GM21423 (cell line): Measurements from ENCODE around the gene CEP78.

Experiments used
- ATAC-seq: cut with Tn5 transposase; IDR thresholded peaks from one replicate; pipeline ENCODE4 v1.9.1; 2021; ENCODE audit warnings: mild to moderate bottlenecking, moderate library complexity; ENCODE audit not compliant: unreplicated experiment

CEP78 gene

GRCh38 chr9:78286125-78286524 is 50.2 kb downstream of the CEP78 start:
- no peak for ATAC-seq

- ATAC-seq = no peak
Observed at GRCh38 chr9:78286946-78287388, 51.1 kb downstream of the CEP78 start.

GRCh38 chr9:78288214-78288892 is 52.5 kb downstream of the CEP78 start:
- ATAC-seq = no peak

- no peak for ATAC-seq
Observed at GRCh38 chr9:78289474-78289873, 53.6 kb downstream of the CEP78 start.

GRCh38 chr9:78291240-78291925 is 55.5 kb downstream of the CEP78 start:
- ATAC-seq = no peak

DNA sequence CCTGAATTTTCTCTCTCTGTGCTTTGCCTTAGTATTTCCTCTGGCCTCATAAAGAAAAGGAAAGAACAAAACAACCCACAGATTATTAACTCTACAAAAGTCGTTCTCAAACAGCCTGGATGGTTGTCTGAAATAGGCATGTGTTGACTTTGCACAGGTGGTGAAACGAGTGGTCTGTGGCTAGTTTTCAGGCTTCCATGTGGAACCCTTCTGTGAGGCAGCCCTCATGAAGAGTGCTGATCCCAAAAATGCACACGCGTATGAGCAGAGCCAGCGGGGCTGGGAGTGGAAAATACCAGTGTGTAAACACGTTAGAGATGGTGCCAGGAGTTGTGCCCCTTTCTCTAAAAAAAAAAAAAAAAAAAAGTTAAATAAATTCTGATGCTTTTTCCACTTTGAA is 56.2 kb downstream of the CEP78 start:
- no peak for ATAC-seq

GRCh38 chr9:78292716-78293497 is 57.0 kb downstream of the CEP78 start:
- ATAC-seq = no peak

- ATAC-seq = no peak
Observed at GRCh38 chr9:78294290-78295176, 58.7 kb downstream of the CEP78 start.

DNA sequence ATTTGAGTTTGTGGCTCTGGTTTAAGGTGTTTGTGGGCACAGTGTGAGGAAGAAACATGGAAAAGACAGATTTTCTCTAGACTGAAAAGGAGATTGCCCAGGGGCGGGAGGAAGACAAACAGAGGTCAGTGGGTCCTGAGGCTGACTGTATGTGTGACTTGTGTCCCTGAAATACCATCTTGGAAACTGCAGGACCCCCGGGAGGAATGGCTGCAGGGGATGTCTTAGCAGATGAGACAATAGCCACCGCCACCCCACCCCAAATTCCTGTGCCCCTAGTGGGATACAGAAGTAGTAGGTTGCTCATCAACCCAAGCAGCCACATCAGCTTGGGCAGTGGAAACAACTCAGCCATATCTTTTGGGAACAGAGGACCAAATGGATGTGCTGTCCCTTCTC is 59.3 kb downstream of the CEP78 start:
- ATAC-seq = no peak

DNA sequence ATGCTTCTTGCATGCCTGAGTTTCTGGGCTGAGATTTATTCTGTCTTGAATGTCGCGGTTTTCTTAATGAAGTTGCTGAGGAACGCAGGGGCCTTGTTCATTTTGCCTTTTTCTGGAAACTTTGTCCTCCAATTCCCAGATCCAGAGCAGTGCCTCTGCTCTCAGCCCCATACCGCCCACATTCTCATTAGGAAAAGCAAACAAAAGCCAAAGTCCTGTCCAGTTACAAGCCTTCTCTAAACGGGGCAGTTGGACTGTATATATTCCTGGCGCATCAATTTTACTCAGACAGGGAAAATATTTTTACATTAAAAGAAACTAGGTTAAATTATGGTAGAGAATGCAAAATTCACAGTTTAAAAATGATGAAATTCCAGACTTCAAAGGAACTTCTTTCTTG is 59.9 kb downstream of the CEP78 start:
- ATAC-seq = no peak

DNA sequence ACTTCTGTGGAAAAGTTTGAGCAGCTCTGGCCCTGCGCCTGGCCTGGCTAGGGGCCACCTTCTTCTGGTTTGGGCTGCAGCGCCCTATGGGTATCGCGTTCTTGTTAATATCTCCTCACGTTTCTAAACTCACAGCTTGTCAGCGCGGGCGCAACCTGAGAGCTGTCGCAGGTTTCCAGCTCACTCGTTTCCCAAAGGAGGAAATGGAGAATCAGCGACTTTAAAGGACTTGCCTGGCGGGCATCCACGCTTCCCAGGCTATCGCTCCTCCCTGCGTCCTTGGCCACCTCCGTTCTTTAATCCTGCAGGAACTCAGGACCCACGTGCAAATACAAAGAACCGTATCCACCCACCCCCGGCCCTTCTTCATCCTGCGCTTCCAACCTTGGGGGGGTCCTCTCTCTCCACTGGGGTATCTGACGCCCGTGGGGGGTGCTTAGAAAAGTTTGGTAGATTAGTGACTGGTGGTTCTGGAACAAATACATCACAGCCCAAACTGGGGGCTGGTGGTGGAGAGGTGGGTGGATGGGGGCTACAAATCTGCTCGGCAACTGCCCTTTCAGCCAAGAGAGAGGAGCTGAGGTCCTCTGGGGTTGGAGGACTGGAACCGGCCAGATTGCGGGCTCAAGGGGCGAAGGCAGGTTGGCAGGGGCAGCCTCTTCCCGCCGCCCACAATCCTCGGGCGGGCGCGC is 60.5 kb downstream of the CEP78 start:
- ATAC-seq = no peak

DNA sequence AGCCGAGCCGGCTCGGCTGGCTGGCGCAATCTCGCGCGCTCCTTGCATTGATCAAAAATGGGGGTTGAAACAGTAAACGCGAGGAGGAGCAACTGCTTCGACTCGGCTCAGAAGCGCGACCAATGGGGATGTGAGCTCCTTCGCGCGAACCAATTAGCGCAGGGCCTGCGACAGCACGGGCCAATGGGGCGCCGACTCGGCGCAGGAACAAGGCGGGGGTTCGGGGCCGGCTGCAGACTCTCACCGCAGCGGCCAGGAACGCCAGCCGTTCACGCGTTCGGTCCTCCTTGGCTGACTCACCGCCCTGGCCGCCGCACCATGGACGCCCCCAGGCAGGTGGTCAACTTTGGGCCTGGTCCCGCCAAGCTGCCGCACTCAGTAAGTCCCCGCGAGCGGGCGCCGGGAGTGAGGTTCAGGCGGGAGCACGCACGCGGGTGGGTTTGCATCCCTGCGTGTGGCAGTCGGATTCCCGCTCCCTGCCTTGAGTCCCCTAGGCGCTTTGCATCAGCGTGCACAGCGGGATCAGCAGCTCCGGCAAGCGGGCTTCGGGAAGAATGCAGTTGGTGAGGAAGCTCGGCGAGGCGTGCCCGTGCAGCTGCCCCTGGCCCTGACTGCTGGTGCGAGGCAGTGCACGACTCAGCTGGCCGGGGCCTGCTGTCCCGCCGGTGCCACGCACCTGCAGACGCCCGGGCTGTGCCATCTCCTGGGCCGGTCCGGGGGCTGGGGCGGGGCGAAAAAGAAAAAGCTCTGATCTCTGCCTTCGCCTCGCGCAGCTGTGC is 61.2 kb downstream of the CEP78 start, which contains the start of gene PSAT1:
PSAT1 (plus strand) TSS at position 233 of the 779 bp plus-strand sequence; CDS start at position 319, 86 bp downstream.
- peak; percentile 98 for ATAC-seq

DNA sequence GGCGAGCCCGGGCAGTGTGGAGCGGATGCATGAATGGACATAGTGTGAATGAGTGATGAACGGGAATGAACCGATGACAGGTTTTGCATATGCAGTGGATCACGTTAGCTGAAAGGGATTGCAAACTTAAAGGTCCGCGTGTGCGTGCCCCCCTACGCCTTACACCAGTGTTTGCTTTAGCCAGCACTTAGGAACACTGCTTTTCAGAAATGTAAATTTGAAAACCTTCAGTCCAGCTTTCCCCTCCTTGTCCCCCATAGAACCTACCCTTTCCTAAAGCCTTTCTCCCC is 61.7 kb downstream of the CEP78 start:
- ATAC-seq = no peak

DNA sequence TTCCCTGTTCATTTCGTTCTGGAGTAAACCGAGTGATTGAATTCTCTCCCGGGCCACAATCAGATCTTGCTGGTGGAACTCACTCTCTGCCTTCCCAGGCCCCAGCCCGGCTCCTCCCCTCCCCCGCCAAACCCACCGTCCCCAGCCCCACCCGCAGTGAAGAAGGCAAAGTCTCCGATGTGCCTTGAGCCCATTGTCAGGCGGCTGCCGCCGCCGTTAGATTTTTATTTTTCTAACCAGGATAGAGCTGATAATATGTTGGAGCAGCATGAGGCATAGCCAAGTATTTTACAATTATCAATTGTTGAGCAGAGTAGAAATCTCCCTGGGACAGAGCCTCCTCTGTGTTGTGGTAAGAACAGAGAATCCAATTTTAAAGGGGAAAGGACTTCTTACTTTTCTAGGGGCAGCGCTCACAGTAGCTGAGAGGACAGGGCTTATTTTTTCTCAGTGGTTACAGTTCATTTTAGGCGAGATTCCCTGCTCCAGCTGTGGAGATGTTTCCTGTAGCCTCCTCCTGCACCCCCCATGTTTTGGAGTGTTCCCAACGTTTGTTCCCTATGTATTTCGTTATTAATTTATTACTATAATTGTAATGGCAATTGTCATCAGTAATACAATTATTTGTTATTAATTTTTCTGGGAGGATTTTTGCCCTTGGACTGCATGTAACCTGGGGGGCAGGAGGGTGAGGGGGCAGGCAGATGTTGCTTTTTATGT is 62.3 kb downstream of the CEP78 start:
- no peak for ATAC-seq

GRCh38 chr9:78300209-78300608 is 64.3 kb downstream of the CEP78 start:
- ATAC-seq = no peak

DNA sequence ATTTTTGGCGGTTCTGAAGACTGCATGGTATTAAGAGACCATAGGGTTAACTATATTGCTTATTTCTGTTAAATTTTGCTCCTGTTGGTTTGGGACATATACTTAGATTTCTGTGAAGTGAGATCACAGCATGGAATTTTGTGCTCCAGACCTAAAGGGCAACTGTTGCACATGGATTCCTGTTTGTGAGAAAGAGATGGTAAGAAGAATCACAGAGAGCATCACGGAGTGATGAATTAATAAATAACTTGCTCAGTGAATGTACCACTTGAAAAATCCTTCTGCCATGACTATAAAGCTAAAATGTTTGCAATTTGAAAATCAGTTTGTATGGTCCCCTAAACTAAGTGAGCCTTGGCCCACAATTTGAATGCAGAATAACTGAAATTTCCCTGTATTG is 65.6 kb downstream of the CEP78 start:
- ATAC-seq = no peak

GRCh38 chr9:78303377-78304062 is 67.6 kb downstream of the CEP78 start:
- no peak for ATAC-seq

- no peak for ATAC-seq
Observed at GRCh38 chr9:78304357-78304756, 68.5 kb downstream of the CEP78 start.
